Fibroblast of villous mesenchyme (primary cell): ENCODE results near the gene MYO5A. TPM values are rescaled to one million over a fixed set of nuclear protein-coding genes. Genes with fewer than 3 reads are reported as not detected.

Source experiments
- DNase-seq: peaks from one replicate; pipeline ENCODE4 v3.0.0-alpha.2; 2010; ENCODE audit warnings: low read depth
- H3K4me3 ChIP-seq: 2 replicates; pipeline ENCODE4 v1.5.1; 2011; ENCODE audit warnings: low read depth, mild to moderate bottlenecking, low read length
- small RNA-seq: library from RNA; depleted of rRNA; stranded (forward); fragments of <200 nt; gene quantifications from one replicate; pipeline ENCODE3, GENCODE V24; 2012
- total RNA-seq: library from RNA; depleted of rRNA; stranded (reverse); fragments of >200 nt; gene quantifications from 2 replicates; pipeline ENCODE4 v1.2.3, GENCODE V29; 2012
- TF ChIP-seq, protein P1 (sequence below): IDR thresholded peaks from 2 replicates; pipeline ENCODE4 v1.5.1; 2012; ENCODE audit warnings: low read depth, mild to moderate bottlenecking, low read length; ENCODE audit not compliant: insufficient read depth

The MYO5A gene
- total RNA-seq, 1 donor: 53.1 TPM

DNA sequence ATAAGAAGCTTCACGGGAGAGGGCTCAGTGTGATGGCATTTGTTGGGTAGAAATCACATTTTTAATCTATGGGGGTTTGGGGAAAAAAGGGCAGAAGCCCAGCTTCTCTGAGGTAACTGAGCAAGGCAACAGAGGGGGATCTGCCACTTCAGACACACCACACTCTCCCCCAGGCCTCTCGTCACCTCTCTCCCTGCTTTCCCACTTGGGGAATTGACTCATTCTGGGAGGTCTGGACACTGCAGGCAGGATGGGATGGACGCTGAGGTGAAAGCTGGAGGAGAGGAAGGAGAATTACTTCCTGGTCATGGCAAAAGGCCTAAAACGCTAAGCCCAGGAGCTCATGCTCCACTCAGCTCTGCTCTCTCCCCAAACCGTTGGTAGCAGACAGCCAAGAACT, 266.3 kb downstream of the MYO5A start:
- no peak for DNase-seq
- TF ChIP-seq, protein P1, sequence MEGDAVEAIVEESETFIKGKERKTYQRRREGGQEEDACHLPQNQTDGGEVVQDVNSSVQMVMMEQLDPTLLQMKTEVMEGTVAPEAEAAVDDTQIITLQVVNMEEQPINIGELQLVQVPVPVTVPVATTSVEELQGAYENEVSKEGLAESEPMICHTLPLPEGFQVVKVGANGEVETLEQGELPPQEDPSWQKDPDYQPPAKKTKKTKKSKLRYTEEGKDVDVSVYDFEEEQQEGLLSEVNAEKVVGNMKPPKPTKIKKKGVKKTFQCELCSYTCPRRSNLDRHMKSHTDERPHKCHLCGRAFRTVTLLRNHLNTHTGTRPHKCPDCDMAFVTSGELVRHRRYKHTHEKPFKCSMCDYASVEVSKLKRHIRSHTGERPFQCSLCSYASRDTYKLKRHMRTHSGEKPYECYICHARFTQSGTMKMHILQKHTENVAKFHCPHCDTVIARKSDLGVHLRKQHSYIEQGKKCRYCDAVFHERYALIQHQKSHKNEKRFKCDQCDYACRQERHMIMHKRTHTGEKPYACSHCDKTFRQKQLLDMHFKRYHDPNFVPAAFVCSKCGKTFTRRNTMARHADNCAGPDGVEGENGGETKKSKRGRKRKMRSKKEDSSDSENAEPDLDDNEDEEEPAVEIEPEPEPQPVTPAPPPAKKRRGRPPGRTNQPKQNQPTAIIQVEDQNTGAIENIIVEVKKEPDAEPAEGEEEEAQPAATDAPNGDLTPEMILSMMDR: no peak
- H3K4me3 ChIP-seq: no peak overlapping the region

DNA sequence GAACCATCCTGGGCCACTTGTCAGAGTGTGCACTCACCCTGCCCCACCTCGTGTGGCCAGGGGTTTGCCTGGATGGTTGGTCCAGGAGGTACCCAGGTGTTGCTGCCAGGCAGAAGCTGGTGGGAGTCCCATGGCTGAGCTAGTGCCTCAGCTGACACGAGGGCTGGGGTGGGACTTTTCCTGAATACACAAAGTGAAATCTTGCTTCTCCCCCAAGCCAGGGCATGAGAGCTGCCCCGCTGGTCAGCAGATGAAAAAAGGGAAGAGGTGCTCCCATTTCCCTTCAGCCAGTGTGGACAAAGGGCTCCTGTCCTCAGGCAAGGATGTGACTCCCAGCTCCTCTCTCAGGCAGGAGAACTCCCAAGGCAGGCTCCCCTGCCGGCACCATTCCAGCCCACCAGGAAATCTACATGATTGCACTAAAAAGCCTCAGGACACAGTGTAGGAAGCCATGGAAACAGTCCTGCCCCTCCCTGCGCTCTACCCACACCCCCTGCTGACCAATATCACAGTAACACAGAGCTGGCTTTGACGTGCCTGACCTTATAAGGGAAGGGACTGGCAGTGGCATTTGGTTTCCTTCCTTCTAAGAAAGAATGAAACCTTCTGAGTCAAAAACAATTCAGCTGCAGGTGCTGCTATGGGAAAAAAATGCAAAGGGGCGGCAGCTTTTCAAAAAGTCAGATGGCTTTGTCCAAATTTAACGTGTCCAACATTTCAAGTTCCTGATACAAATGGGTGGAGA, 267.0 kb downstream of the MYO5A start:
- no peak overlapping the region for H3K4me3 ChIP-seq
- TF ChIP-seq, protein P1: peak; percentile 23
- peak; percentile 60 for DNase-seq

DNA sequence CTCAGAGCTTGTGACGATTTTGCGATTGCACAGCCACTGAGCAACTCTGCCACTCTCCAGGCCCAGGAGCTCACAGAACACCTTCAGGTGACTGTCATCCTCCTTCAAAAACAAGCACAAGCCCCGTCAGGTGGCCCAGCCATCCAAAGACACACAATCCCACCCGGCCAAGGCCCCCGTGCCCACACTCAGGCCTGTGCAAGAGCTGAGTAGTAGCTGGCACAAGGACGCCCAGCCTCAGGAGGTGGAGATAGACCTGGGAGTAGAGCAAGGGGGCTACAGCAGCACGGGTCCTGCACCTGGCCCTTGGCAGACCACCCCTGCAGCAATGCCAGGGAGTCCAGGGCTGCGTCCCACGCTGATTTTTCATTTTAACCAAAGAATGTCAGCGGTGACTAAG, 267.7 kb downstream of the MYO5A start:
- DNase-seq: no peak
- TF ChIP-seq, protein P1: no peak
- H3K4me3 ChIP-seq: no peak overlapping the region

DNA sequence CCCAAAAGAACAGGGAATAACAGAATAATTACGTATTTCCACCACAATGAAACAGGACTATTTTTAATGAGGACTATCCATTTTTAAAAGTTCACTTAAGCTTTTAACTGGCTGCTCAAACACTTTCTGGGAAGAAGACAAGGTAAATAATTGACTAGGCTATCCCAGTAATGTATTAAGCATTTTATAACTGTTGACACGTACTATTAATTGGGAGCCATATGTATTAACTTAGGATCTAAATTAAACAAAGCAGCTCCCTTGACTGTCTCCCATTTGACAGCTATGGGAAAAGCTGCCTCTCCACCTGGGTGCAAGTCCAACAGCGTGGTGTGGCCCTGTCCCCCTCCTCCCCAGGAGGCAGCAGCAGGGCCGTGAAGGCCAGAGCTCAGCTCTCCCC, 269.2 kb downstream of the MYO5A start:
- DNase-seq: no peak
- H3K4me3 ChIP-seq: no peak overlapping the region
- TF ChIP-seq, protein P1: no peak

DNA sequence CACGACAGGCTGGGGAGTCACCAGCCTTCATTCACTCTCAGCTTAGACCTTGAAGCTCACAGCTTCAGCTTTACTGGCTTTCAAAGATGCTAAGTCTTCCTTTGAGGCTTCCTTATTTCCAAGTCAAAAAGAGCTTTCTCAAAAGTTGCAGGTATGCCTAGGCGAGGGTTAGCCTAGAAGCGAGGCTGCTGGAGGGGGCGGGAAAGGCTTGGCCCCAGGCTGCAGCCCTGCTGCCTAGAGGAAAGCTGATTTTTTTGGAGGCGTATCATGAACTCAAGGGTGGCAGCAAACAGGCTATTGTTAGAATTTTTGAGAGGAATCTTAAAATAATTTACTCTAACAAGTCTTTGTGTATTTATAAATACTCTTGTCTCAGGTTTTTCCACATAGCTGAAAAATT, 270.2 kb downstream of the MYO5A start:
- no peak overlapping the region for H3K4me3 ChIP-seq
- no peak for DNase-seq
- TF ChIP-seq, protein P1: no peak

DNA sequence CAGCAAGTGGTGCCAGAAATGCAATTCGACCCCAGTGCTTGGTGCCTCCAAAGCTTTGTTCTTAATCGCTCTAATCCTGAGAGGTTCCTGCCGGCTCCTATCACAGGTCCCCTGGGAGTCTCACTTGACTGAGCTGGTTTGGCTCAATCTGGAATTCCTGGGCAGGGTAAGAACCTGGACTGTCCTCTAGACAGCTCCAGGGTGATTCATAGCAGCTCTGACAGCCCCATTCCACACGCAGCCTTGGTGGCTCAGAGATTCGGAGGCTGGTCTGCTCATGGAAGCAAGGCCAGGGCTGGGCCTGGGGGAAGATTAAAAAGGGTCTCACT, 271.0 kb downstream of the MYO5A start:
- no peak for DNase-seq
- TF ChIP-seq, protein P1: no peak
- no peak overlapping the region for H3K4me3 ChIP-seq

Small RNA genes lying within 50 kb of the gene (small RNA-seq; reads per million reads assigned to genes)
- gene MIR1266: not detected

Other genes with a start within 250 kb of the MYO5A start
- under 0.01 TPM in 1 of 2 replicates, not detected in the other for gene MYO5C, start 233.1 kb downstream of the MYO5A start, total RNA-seq
- gene ARPP19, start 40.1 kb upstream of the MYO5A start, total RNA-seq: 92.1 and 133 TPM in 2 replicates
- 19.0 and 29.8 TPM in 2 replicates for gene ATOSA, start 150.5 kb upstream of the MYO5A start, total RNA-seq